ENCODE data around the gene COQ2. TPM values are rescaled to one million over a fixed set of nuclear protein-coding genes. Genes with fewer than 3 reads are reported as not detected.
"Not testable (repeated sequence)": the region's sequence is repeated elsewhere in the genome, so short reads cannot be mapped to it uniquely, and the experiment has no call there.

Gene COQ2
- total RNA-seq, 3 donors from 2014 or later (not counting 1 experiment from before 2014, with no cell fraction given), result 4.7 to 9.7 (median 7.0) TPM

DNA sequence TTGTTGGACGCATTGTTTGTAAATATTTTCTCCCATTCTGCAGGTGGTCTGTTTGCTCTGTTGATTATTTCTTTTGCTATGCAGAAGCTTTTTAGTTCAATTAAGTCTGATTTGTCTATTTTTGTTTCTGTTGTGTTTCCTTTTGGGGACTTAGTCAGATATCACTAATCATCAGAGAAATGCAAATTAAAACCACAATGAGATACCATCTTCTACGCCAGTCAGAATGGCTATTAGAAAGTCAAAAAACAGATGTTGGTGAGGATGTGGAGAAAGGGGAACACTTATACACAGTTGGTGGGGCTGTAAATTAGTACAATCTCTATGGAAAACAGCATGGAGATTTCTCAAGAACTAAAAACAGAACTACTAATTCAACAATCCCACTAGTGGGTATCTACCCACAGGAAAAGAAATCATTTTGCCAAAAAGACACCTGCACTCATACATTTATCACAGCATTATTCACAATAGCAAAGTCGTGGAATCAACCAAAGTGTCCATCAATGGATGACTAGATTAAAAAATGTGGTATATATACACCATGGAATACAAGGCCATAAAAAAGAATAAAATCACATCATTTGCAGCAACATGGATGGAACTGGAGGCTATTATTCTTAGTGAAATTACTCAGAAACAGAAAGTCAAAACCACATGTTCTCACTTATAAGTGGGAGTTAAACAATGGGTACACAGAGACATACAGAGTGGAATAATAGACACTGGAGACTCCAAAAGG is 8.1 kb downstream of the COQ2 start:
- Histone ChIP-seq H3K27me3 (ENCODE audit: control insufficient read depth, insufficient read depth, low read length) (no peaks in the 10 kb centered on the region), H3K36me3 (ENCODE audit: control insufficient read depth, insufficient read depth, low read length) (peaks cover 17% of the 10 kb centered on the region), H3K4me1 (ENCODE audit: control insufficient read depth, insufficient read depth, low read length) (no peaks in the 10 kb centered on the region), H3K27ac (ENCODE audit: low read length) (no peak overlapping the region), H3K4me3 (ENCODE audit: low read length) (no peak overlapping the region), H3K9me3 (ENCODE audit: control insufficient read depth, insufficient read depth, low read length) (no peaks in the 10 kb centered on the region)
- no peaks in the 10 kb centered on the region for H3K9me3 Mint-ChIP-seq
- ATAC-seq, result no peak
- H3K27me3 Mint-ChIP-seq (ENCODE audit: low read depth in 2 of 2), result no peaks in the 10 kb centered on the region
- no peak for DNase-seq
- no peaks in the 10 kb centered on the region for H3K36me3 Mint-ChIP-seq
- 78% methylated on average over 1 of the region's 3 CpGs for WGBS (ENCODE audit: insufficient coverage)
- no peak overlapping the region for H3K4me3 Mint-ChIP-seq
- intact Hi-C loops (cut with micrococcal nuclease), result no loop called here
- TF ChIP-seq, protein P1, sequence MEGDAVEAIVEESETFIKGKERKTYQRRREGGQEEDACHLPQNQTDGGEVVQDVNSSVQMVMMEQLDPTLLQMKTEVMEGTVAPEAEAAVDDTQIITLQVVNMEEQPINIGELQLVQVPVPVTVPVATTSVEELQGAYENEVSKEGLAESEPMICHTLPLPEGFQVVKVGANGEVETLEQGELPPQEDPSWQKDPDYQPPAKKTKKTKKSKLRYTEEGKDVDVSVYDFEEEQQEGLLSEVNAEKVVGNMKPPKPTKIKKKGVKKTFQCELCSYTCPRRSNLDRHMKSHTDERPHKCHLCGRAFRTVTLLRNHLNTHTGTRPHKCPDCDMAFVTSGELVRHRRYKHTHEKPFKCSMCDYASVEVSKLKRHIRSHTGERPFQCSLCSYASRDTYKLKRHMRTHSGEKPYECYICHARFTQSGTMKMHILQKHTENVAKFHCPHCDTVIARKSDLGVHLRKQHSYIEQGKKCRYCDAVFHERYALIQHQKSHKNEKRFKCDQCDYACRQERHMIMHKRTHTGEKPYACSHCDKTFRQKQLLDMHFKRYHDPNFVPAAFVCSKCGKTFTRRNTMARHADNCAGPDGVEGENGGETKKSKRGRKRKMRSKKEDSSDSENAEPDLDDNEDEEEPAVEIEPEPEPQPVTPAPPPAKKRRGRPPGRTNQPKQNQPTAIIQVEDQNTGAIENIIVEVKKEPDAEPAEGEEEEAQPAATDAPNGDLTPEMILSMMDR (IDR thresholded peaks at IDR 0.05), result no peak
- peaks cover 9 to 19% of the 10 kb centered on the region in 2 donors for H3K4me1 Mint-ChIP-seq
- H3K27ac Mint-ChIP-seq, result no peak overlapping the region

- H3K4me3 ChIP-seq (ENCODE audit: low read length); ATAC-seq; DNase-seq; H3K27me3 Mint-ChIP-seq (ENCODE audit: low read depth in 2 of 2); H3K36me3 Mint-ChIP-seq; H3K4me3 Mint-ChIP-seq; H3K4me1 Mint-ChIP-seq; H3K9me3 ChIP-seq (ENCODE audit: control insufficient read depth, insufficient read depth, low read length); H3K27ac ChIP-seq (ENCODE audit: low read length); H3K27me3 ChIP-seq (ENCODE audit: control insufficient read depth, insufficient read depth, low read length); H3K9me3 Mint-ChIP-seq; intact Hi-C loops (cut with micrococcal nuclease); H3K27ac Mint-ChIP-seq; H3K4me1 ChIP-seq (ENCODE audit: control insufficient read depth, insufficient read depth, low read length): not testable (repeated sequence)
- H3K36me3 ChIP-seq (ENCODE audit: control insufficient read depth, insufficient read depth, low read length), result peaks cover 28% of the 10 kb centered on the region
- 95% methylated on average over 3 of the region's 3 CpGs for WGBS (ENCODE audit: insufficient coverage)
Observed at GRCh38 chr4:83273926-83274325, 10.7 kb downstream of the COQ2 start.

DNA sequence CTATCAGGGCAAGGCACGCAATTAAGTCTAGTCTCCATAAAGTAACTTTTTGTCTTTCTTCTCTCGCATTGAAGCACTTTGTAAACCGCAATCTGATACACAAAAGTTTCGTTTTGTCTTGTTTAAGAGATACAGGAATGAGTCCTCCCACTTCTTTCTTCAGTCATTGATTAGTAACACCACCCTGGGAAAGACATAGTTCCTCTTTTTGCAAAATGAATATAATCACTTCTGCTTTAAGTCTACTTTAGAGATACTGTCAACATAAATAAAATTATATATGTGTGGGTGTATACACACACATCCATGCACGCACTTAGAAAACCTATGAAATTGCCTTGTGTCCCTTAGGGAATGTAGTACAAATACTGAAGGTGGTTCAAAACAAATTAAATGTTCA is 11.7 kb downstream of the COQ2 start:
- H3K36me3 ChIP-seq (ENCODE audit: control insufficient read depth, insufficient read depth, low read length), result peaks cover 20% of the 10 kb centered on the region
- TF ChIP-seq, protein P1 (IDR thresholded peaks at IDR 0.05), result no peak
- H3K4me1 Mint-ChIP-seq, result peaks cover 7 to 14% of the 10 kb centered on the region in 2 donors
- H3K27ac Mint-ChIP-seq, result no peak overlapping the region
- H3K4me1 ChIP-seq (ENCODE audit: control insufficient read depth, insufficient read depth, low read length), result no peaks in the 10 kb centered on the region
- 100% methylated on average over 2 of the region's 5 CpGs for WGBS (ENCODE audit: insufficient coverage)
- no peak overlapping the region for H3K27ac ChIP-seq (ENCODE audit: low read length)
- H3K36me3 Mint-ChIP-seq, result no peaks in the 10 kb centered on the region
- DNase-seq (no peak), ATAC-seq (no peak)
- intact Hi-C loops (cut with micrococcal nuclease), result no loop called here
- H3K9me3 Mint-ChIP-seq, result no peaks in the 10 kb centered on the region
- H3K27me3 ChIP-seq (ENCODE audit: control insufficient read depth, insufficient read depth, low read length), result no peaks in the 10 kb centered on the region
- no peaks in the 10 kb centered on the region for H3K9me3 ChIP-seq (ENCODE audit: control insufficient read depth, insufficient read depth, low read length)
- H3K4me3 ChIP-seq (ENCODE audit: low read length), result no peak overlapping the region
- no peak overlapping the region for H3K4me3 Mint-ChIP-seq
- no peaks in the 10 kb centered on the region for H3K27me3 Mint-ChIP-seq (ENCODE audit: low read depth in 2 of 2)

GRCh38 chr4:83269256-83269655 is 15.3 kb downstream of the COQ2 start:
- WGBS (ENCODE audit: insufficient coverage), result no CpG with 5 or more reads among the region's 1 CpG
- H3K9me3 Mint-ChIP-seq, result no peaks in the 10 kb centered on the region
- intact Hi-C loops (cut with micrococcal nuclease), result no loop called here

More at GRCh38 chr4:83269256-83269655, 15.3 kb downstream of the COQ2 start:
- Mint-ChIP-seq H3K4me3 (no peak overlapping the region), H3K27me3 (ENCODE audit: low read depth in 2 of 2) (no peaks in the 10 kb centered on the region), H3K36me3 (no peaks in the 10 kb centered on the region), H3K4me1 (peaks cover 0 to 8% of the 10 kb centered on the region in 2 donors), H3K27ac (no peak overlapping the region)
- TF ChIP-seq, protein P1 (IDR thresholded peaks at IDR 0.05), result no peak
- Histone ChIP-seq H3K9me3 (ENCODE audit: control insufficient read depth, insufficient read depth, low read length) (no peaks in the 10 kb centered on the region), H3K27me3 (ENCODE audit: control insufficient read depth, insufficient read depth, low read length) (no peaks in the 10 kb centered on the region), H3K27ac (ENCODE audit: low read length) (no peak overlapping the region), H3K4me3 (ENCODE audit: low read length) (no peak overlapping the region), H3K36me3 (ENCODE audit: control insufficient read depth, insufficient read depth, low read length) (peaks cover 21% of the 10 kb centered on the region), H3K4me1 (ENCODE audit: control insufficient read depth, insufficient read depth, low read length) (peaks cover 6% of the 10 kb centered on the region)
- ATAC-seq (no peak), DNase-seq (no peak)
